Measurements from ENCODE around the gene CASTOR1.
A peak's percentile ranks its signal among the peaks of the same experiment; 100 is the strongest.

The CASTOR1 gene

GRCh38 chr22:30304495-30305244 is 15.4 kb upstream of the CASTOR1 start:
- no peak for DNase-seq
- no peaks in the 10 kb centered on the region; the same call in 1 of the 2 replicates for H3K4me1 ChIP-seq
- no peak overlapping the region for H3K4me3 ChIP-seq (ENCODE audit: low read depth, low read length)
- H3K27me3 ChIP-seq = no peaks in the 10 kb centered on the region
- TF ChIP-seq, protein P1, sequence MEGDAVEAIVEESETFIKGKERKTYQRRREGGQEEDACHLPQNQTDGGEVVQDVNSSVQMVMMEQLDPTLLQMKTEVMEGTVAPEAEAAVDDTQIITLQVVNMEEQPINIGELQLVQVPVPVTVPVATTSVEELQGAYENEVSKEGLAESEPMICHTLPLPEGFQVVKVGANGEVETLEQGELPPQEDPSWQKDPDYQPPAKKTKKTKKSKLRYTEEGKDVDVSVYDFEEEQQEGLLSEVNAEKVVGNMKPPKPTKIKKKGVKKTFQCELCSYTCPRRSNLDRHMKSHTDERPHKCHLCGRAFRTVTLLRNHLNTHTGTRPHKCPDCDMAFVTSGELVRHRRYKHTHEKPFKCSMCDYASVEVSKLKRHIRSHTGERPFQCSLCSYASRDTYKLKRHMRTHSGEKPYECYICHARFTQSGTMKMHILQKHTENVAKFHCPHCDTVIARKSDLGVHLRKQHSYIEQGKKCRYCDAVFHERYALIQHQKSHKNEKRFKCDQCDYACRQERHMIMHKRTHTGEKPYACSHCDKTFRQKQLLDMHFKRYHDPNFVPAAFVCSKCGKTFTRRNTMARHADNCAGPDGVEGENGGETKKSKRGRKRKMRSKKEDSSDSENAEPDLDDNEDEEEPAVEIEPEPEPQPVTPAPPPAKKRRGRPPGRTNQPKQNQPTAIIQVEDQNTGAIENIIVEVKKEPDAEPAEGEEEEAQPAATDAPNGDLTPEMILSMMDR (IDR thresholded peaks at IDR 0.05; ENCODE audit: low read depth, low read length) = no peak
- H3K36me3 ChIP-seq = no peaks in the 10 kb centered on the region
- H3K9me3 ChIP-seq = no peaks in the 10 kb centered on the region

- H3K4me1 ChIP-seq = peaks cover 8% of the 10 kb centered on the region
- no peak overlapping the region for H3K4me3 ChIP-seq (ENCODE audit: low read depth, low read length)
- DNase-seq = no peak
- H3K9me3 ChIP-seq = no peaks in the 10 kb centered on the region
- TF ChIP-seq, protein P1 (IDR thresholded peaks at IDR 0.05; ENCODE audit: low read depth, low read length) = no peak
- H3K36me3 ChIP-seq = no peaks in the 10 kb centered on the region
- no peaks in the 10 kb centered on the region for H3K27me3 ChIP-seq
These were observed 13.5 kb upstream of the CASTOR1 start for GRCh38 chr22:30302810-30303138.

GRCh38 chr22:30301995-30302809 is 12.9 kb upstream of the CASTOR1 start:
- Histone ChIP-seq H3K9me3 (no peaks in the 10 kb centered on the region), H3K27me3 (no peaks in the 10 kb centered on the region), H3K4me3 (ENCODE audit: low read depth, low read length) (no peak overlapping the region), H3K36me3 (no peaks in the 10 kb centered on the region), H3K4me1 (peaks cover 9% of the 10 kb centered on the region)
- DNase-seq = no peak
- TF ChIP-seq, protein P1 (IDR thresholded peaks at IDR 0.05; ENCODE audit: low read depth, low read length) = no peak

DNA sequence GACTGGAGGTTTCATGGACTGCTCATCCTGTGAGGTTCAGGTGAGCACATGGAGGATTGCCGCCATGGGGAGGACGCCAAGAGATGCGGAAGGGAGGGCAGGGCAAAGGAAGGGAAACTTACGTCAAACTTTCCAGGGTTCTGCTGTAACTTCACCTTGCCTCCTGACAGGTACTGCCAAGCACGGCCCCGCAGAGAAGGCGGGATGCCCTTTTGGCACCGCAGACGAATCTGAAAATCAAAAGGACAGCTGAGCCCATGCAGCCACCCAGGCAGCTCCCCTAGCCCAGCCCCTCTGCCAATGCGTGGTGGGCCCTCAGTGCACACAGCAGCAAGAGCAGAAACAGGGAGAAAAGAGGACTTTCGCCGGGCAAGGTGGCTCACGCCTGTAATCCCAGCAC is 10.0 kb upstream of the CASTOR1 start:
- no peaks in the 10 kb centered on the region for H3K36me3 ChIP-seq
- TF ChIP-seq, protein P1 (IDR thresholded peaks at IDR 0.05; ENCODE audit: low read depth, low read length) = no peak
- no peaks in the 10 kb centered on the region for H3K9me3 ChIP-seq

GRCh38 chr22:30297991-30298701 is 8.8 kb upstream of the CASTOR1 start:
- H3K4me3 ChIP-seq (ENCODE audit: low read depth, low read length) = no peak overlapping the region
- no peaks in the 10 kb centered on the region for H3K27me3 ChIP-seq
- DNase-seq = peak; percentile 43
- TF ChIP-seq, protein P1 (IDR thresholded peaks at IDR 0.05; ENCODE audit: low read depth, low read length) = 0 out of 2 replicates have a peak, but pooled peaks have one; percentile 13
- H3K4me1 ChIP-seq = peaks cover 9% of the 10 kb centered on the region
- no peaks in the 10 kb centered on the region for H3K36me3 ChIP-seq
- no peaks in the 10 kb centered on the region for H3K9me3 ChIP-seq

More for the DNA sequence above, 10.0 kb upstream of the CASTOR1 start:
- no peaks in the 10 kb centered on the region for H3K27me3 ChIP-seq
- no peak overlapping the region for H3K4me3 ChIP-seq (ENCODE audit: low read depth, low read length)
- H3K4me1 ChIP-seq = peaks cover 9% of the 10 kb centered on the region
- DNase-seq = no peak

Measured in BE2C (cell line).